Thyroid gland (tissue), 4 donors: ENCODE results near the gene SORL1-AS1.

Source experiments
- POLR2A ChIP-seq, 2 donors: fragments of 450-650 bp; IDR thresholded peaks; one replicate each; pipeline ENCODE4 v1.6.1; 2017; ENCODE audit warnings: antibody characterized with exemption in 2 of 2, mild to moderate bottlenecking in 2 of 2, moderate library complexity in 1 of 2
- TF ChIP-seq, protein P1 (sequence below), 6 experiments: fragments of 200-600 bp in 3 of 6; fragments of 450-650 bp in 3 of 6; sonication (generic) in 3 of 6; IDR thresholded peaks; one replicate each; pipeline ENCODE4 v1.5.1; 2016 to 2019; ENCODE audit warnings: antibody characterized with exemption in 6 of 6, mild to moderate bottlenecking in 2 of 6, inconsistent platforms in 1 of 6, moderate library complexity in 1 of 6

DNA sequence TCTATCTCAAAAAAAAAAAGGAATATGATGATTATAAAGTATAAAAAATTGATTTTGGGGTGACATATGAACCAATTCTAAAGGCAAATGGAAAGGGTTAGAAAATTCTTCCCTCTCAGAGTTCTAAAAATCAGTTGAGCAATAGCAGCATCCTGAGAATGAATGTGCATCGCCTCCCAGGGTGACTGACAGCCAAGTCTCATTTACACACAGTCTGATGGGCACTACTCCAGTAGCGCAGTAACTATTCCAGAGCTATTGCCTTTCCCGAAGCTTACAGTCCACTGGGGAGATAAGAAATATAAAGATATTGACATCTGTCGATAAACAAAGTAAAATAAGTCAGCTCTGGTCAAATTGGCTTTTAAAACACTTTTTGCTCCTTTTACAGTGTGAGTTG lies 32.9 kb downstream of the SORL1-AS1 start:
- TF ChIP-seq POLR2A (IDR thresholded peaks at IDR 0.05): no peak
- TF ChIP-seq, protein P1, sequence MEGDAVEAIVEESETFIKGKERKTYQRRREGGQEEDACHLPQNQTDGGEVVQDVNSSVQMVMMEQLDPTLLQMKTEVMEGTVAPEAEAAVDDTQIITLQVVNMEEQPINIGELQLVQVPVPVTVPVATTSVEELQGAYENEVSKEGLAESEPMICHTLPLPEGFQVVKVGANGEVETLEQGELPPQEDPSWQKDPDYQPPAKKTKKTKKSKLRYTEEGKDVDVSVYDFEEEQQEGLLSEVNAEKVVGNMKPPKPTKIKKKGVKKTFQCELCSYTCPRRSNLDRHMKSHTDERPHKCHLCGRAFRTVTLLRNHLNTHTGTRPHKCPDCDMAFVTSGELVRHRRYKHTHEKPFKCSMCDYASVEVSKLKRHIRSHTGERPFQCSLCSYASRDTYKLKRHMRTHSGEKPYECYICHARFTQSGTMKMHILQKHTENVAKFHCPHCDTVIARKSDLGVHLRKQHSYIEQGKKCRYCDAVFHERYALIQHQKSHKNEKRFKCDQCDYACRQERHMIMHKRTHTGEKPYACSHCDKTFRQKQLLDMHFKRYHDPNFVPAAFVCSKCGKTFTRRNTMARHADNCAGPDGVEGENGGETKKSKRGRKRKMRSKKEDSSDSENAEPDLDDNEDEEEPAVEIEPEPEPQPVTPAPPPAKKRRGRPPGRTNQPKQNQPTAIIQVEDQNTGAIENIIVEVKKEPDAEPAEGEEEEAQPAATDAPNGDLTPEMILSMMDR (IDR thresholded peaks at IDR 0.05): no peak
